ENCODE results near the gene RAB33B.

DNA sequence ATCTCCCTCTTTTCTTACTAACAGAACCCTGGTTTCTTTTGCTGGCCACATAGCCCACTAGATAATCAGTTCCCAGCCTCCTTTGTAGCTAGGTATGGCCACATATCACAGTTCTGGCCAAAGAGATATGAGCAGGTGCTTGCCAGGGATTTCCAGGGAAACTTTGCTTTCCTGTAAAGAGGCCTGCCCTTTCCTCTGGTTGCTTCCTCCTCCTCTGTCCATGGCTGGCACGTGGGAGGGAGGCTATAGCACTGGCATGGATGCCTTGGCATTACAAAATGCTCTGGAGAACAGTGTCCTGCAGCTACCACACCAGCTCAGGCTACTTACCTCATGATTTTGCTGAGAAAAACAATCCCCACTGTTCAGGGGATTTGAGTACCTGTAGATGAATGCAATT, 27.5 kb downstream of the RAB33B start:
- TF ChIP-seq CTCF (IDR thresholded peaks at IDR 0.05) = no peak
- no peak for TF ChIP-seq POLR2A (IDR thresholded peaks at IDR 0.05)

Data from right lobe of liver (tissue), 4 donors.